ENCODE measurements around the gene PIGA. TPM values are rescaled to one million over a fixed set of nuclear protein-coding genes. Genes with fewer than 3 reads are reported as not detected.

Gene PIGA
- total RNA-seq, 4 donors from 2014 or later: 12.1 to 27.2 (median 15.4) TPM

DNA sequence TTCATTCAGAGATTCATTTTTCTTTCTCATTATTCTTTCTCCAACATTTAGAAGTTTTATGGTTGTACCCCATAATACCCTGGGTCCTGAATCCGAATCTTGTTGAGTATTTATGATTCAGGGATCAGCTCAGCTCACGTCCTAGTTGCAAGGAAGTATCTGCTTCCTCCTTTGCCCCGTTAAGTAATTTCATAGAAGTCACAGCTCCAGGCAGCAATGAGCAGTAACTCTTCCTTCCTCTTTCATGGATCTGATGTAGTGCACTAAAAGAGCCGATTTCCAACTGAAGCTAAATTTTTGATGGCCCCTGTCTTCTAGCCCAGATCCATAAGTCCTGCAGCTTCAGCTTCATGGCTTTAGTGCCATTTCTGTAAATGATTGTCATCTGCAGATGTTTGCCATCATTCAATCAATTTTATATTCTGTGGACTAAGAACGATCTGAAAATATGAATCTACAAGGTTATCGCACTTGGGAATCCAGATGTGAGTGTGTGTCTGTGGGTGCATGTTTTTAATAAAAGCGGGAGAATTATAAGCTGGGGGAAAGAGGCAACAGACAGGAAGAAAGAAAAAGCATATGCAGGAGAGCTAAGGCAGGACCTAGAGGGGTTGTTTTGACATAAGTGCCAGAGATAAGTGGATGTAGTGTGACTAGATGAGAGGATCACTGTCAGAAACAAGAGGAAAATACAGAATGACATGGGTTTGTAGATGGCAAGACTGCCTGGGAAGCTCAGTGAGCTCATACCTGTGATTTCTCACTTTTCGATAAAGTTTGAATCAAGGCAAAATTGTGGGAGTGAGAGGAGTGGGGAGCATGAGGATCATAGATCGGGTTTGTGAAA is 31.4 kb upstream of the PIGA start:
- intact Hi-C loops (cut with DNase I): no loop called here
- Histone ChIP-seq H3K9me3 (no peaks in the 10 kb centered on the region), H3K36me3 (no peaks in the 10 kb centered on the region), H3K4me1 (no peaks in the 10 kb centered on the region), H3K27ac (no peak overlapping the region), H3K27me3 (no peaks in the 10 kb centered on the region), H3K4me3 (replicated peaks in 1 of 3) (no peak overlapping the region)
- DNase-seq: no peak
- WGBS, 2 donors: 81 to 87% methylated on average over 9 of the region's 9 CpGs
- no peak for TF ChIP-seq POLR2A (IDR thresholded peaks at IDR 0.05)
- TF ChIP-seq, protein P1, sequence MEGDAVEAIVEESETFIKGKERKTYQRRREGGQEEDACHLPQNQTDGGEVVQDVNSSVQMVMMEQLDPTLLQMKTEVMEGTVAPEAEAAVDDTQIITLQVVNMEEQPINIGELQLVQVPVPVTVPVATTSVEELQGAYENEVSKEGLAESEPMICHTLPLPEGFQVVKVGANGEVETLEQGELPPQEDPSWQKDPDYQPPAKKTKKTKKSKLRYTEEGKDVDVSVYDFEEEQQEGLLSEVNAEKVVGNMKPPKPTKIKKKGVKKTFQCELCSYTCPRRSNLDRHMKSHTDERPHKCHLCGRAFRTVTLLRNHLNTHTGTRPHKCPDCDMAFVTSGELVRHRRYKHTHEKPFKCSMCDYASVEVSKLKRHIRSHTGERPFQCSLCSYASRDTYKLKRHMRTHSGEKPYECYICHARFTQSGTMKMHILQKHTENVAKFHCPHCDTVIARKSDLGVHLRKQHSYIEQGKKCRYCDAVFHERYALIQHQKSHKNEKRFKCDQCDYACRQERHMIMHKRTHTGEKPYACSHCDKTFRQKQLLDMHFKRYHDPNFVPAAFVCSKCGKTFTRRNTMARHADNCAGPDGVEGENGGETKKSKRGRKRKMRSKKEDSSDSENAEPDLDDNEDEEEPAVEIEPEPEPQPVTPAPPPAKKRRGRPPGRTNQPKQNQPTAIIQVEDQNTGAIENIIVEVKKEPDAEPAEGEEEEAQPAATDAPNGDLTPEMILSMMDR (IDR thresholded peaks at IDR 0.05): no peak

DNA sequence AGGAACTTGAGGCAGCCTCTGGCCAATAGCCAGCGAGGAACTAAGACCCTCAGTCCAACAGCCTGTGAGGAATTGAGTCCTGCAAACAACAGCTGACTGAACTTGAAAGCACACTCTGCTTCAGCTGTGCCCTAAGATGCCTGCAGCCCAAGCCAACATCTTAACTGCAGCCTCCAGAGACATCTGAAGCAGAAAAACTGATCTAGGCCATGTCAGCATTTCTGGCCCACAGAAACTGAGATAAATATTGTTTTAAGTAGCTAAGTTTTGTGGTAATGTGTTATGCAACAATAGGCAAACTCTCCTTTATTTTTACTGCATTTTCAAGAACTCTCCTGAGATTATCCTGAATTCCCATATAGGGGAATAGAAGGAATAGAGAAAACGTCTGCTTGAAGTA is 24.4 kb upstream of the PIGA start:
- TF ChIP-seq, protein P1 (IDR thresholded peaks at IDR 0.05): no peak
- no peak for TF ChIP-seq POLR2A (IDR thresholded peaks at IDR 0.05)
- intact Hi-C loops (cut with DNase I): no loop called here

DNA sequence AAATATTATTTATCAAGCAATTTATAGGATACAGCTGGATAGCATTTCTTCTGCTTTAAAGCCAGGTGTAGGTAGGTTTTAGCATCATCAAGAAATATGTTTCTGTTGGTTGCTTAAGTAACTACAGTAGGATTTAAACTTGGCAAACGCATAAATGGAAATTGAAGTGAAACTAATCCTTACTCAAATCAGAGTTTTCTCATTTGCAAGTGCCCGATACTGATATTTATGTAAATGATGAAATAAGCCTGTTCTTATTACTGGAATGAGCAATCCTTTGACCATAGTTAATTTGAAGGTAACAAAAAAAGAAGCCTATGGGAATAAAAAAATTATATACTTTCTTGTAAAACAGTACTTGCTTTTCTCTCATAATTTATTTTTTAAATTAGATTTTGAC is 23.2 kb upstream of the PIGA start:
- no peak for TF ChIP-seq POLR2A (IDR thresholded peaks at IDR 0.05)
- TF ChIP-seq, protein P1 (IDR thresholded peaks at IDR 0.05): no peak
- H3K36me3 ChIP-seq: no peaks in the 10 kb centered on the region
- intact Hi-C loops (cut with DNase I): no loop called here
- no peaks in the 10 kb centered on the region for H3K9me3 ChIP-seq
- 88 to 92% methylated on average over 2 of the region's 2 CpGs for WGBS, 2 donors
- H3K27me3 ChIP-seq: no peaks in the 10 kb centered on the region
- H3K4me3 ChIP-seq (replicated peaks in 1 of 3): no peak overlapping the region
- no peak overlapping the region for H3K27ac ChIP-seq
- DNase-seq: no peak
- no peaks in the 10 kb centered on the region for H3K4me1 ChIP-seq

More for the DNA sequence above, 24.4 kb upstream of the PIGA start:
- no peak for DNase-seq
- Histone ChIP-seq H3K27ac (no peak overlapping the region), H3K9me3 (no peaks in the 10 kb centered on the region), H3K4me3 (replicated peaks in 1 of 3) (no peak overlapping the region), H3K4me1 (no peaks in the 10 kb centered on the region), H3K36me3 (no peaks in the 10 kb centered on the region), H3K27me3 (no peaks in the 10 kb centered on the region)
- 40 to 76% methylated on average over 1 to 2 of the region's 2 CpGs for WGBS, 2 donors

DNA sequence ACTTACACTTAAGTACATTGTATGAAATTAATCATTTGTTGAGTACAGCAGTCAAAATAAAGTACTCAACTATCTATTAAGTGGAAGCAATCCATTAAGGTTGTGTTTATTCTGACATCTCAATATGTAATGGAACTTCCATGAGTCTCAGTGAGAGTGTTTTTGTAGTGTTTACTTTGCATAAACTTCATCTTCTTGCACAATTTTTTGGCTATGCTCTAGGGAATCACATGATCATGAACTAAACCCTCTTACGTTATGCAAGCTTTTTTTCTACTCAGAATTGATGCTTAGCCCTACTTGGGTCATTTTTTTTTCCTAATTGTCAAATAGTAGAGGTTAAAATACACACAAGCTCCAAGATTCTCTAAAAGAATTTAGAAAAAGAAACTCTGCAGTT is 21.1 kb upstream of the PIGA start:
- H3K27ac ChIP-seq: no peak overlapping the region
- no peaks in the 10 kb centered on the region for H3K4me1 ChIP-seq
- no peaks in the 10 kb centered on the region for H3K9me3 ChIP-seq
- intact Hi-C loops (cut with DNase I): no loop called here
- 28 to 29% methylated on average over 1 of the region's 1 CpG for WGBS, 2 donors
- TF ChIP-seq, protein P1 (IDR thresholded peaks at IDR 0.05): no peak
- TF ChIP-seq POLR2A (IDR thresholded peaks at IDR 0.05): no peak
- H3K4me3 ChIP-seq (replicated peaks in 1 of 3): no peak overlapping the region
- no peaks in the 10 kb centered on the region for H3K27me3 ChIP-seq
- no peaks in the 10 kb centered on the region for H3K36me3 ChIP-seq
- no peak for DNase-seq

DNA sequence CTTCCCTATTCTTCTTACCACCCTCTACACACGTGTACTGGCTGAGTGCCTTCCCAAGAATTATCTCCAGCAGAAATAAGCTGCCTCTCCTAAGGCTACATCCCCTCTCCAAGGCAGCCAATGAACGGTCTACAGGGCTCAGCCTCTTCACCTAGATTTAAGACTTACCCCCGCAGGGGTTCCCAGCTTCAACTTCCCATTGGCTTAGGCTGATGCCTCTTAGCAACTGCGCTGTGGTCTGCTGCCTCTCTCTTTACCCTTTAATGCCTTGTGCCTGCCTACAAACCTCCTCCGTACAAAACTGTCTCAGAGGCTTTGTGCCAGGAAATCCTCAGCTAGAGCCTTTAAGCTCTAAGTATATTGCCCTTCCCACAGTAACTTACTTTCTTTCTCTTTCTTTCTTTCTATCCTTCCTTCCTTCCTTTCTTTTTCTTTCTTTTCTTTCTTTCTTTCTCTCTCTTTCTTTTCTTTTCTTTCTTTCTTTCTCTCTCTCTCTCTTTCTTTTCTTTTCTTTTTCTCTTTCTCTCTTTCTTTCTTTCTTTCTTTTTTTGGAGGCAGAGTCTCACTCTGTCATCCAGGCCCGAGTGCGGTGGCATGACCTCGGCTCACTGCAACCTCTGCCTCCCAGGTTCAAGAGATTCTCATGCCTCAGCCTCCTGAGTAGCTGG is 15.1 kb upstream of the PIGA start:
- no peaks in the 10 kb centered on the region for H3K36me3 ChIP-seq
- H3K4me3 ChIP-seq (replicated peaks in 1 of 3): no peak overlapping the region
- 46 to 56% methylated on average over 8 of the region's 8 CpGs for WGBS, 2 donors
- H3K27ac ChIP-seq: no peak overlapping the region
- H3K9me3 ChIP-seq: no peaks in the 10 kb centered on the region
- H3K4me1 ChIP-seq: no peaks in the 10 kb centered on the region
- H3K27me3 ChIP-seq: no peaks in the 10 kb centered on the region
- DNase-seq: peak; percentile 7 to 29
- TF ChIP-seq, protein P1 (IDR thresholded peaks at IDR 0.05): no peak
- TF ChIP-seq POLR2A (IDR thresholded peaks at IDR 0.05): no peak
- intact Hi-C loops (cut with DNase I): no loop called here
